Panc1 (cell line): ENCODE data around the gene KCNRG. TPM values are rescaled to one million over a fixed set of nuclear protein-coding genes. Genes with fewer than 3 reads are reported as not detected.

Experiments
- ATAC-seq: fragments of 200-7000 bp; cut with Tn5 transposase; 2 replicates; pipeline ENCODE4 v1.9.1; 2020; ENCODE audit warnings: mild to moderate bottlenecking, moderate library complexity
- BruUV-seq: library from RNA; stranded (reverse); fragments of 400-500 nt; replicated peaks from 2 replicates; lab custom pipeline; 2021; lab: Mats Ljungman, UMichigan
- CTCF ChIA-PET: fragments of 300-600 bp; sonication (Branson Sonifier 250); formaldehyde crosslinking; loops from one replicate; lab custom pipeline; 2022; ENCODE audit warnings: antibody characterized with exemption; lab: Charles Lee
- POLR2A ChIA-PET: fragments of 300-600 bp; sonication (Branson Sonifier 250); formaldehyde crosslinking; loops from one replicate; lab custom pipeline; 2022; ENCODE audit warnings: antibody characterized with exemption; lab: Charles Lee
- DNase-seq: peaks from one replicate; pipeline ENCODE4 v3.0.0-alpha.2; 2010; ENCODE audit warnings: low read depth, low spot score
- H3K27ac ChIP-seq: 2 replicates; pipeline ENCODE4 v1.5.1; 2011; ENCODE audit warnings: mild to moderate bottlenecking, low read length, inconsistent platforms
- H3K27me3 ChIP-seq: fragments of 200-500 bp; sonication (Bioruptor generic); 2 replicates; pipeline ENCODE4 v1.6.0; 2014; ENCODE audit warnings: low read length, inconsistent platforms; ENCODE audit not compliant: control insufficient read depth, insufficient read depth
- H3K36me3 ChIP-seq: fragments of 200-500 bp; sonication (Bioruptor generic); 2 replicates; pipeline ENCODE4 v1.5.1; 2014; ENCODE audit warnings: inconsistent platforms, mild to moderate bottlenecking, low read length, moderate library complexity; ENCODE audit not compliant: control insufficient read depth, insufficient read depth
- H3K4me1 ChIP-seq: 2 replicates; pipeline ENCODE4 v1.5.1; 2011; ENCODE audit warnings: inconsistent platforms, mild to moderate bottlenecking, low read length, moderate library complexity; ENCODE audit not compliant: control insufficient read depth, insufficient read depth
- H3K4me3 ChIP-seq, 2 experiments: 2 replicates each; pipeline ENCODE4 v1.5.1; 2011 to 2012; ENCODE audit warnings: low read depth in 2 of 2, low read length in 2 of 2, mild to moderate bottlenecking in 2 of 2, inconsistent platforms in 1 of 2, moderate library complexity in 1 of 2
- H3K9me3 ChIP-seq: fragments of 200-500 bp; sonication (Bioruptor generic); 2 replicates; pipeline ENCODE4 v1.5.1; 2014; ENCODE audit warnings: low read depth, mild to moderate bottlenecking, inconsistent platforms, low read length, moderate library complexity; ENCODE audit not compliant: control insufficient read depth, insufficient read depth
- POLR2AphosphoS5 ChIP-seq: IDR thresholded peaks from 2 replicates; pipeline ENCODE4 v1.6.1; 2012; ENCODE audit warnings: mild to moderate bottlenecking, low read depth, low read length, moderate library complexity
- SIN3A ChIP-seq: IDR thresholded peaks from 2 replicates; pipeline ENCODE4 v1.6.1; 2012; ENCODE audit warnings: low read depth, mild to moderate bottlenecking, low read length, moderate library complexity, borderline replicate concordance; ENCODE audit not compliant: insufficient read depth
- TCF7L2 ChIP-seq: IDR thresholded peaks from 2 replicates; pipeline ENCODE4 v1.6.1; 2011; ENCODE audit warnings: mild to moderate bottlenecking, low read depth, low read length, inconsistent platforms
- in situ Hi-C: cut with HindIII; loops from 2 replicates; pipeline ENCODE4 v1.10.0; 2016; ENCODE audit warnings: low sequenced_read_pairs, low pct_unique_long_range_greater_than_20kb
- intact Hi-C: fragments of 100-400 bp; cut with micrococcal nuclease; formaldehyde crosslinking; loops from one replicate; pipeline ENCODE4 v1.10.0; 2022; ENCODE audit not compliant: unreplicated experiment
- total RNA-seq: library from RNA; stranded (reverse); gene quantifications from one replicate; pipeline ENCODE4 v1.2.1, GENCODE V29; 2021; ENCODE audit not compliant: unreplicated experiment
- TF ChIP-seq, protein P1 (sequence below): fragments of 450-650 bp; IDR thresholded peaks from 2 replicates; pipeline ENCODE4 v1.5.1; 2017; ENCODE audit warnings: mild to moderate bottlenecking
- TF ChIP-seq, protein P2 (sequence below), 2 experiments: IDR thresholded peaks; 2 replicates each; pipeline ENCODE4 v1.6.1; 2011 to 2012; ENCODE audit warnings: low read depth in 2 of 2, control low read depth in 1 of 2, low read length in 1 of 2, mild to moderate bottlenecking in 1 of 2, moderate library complexity in 1 of 2; ENCODE audit not compliant: insufficient read depth in 1 of 2

KCNRG gene
- total RNA-seq, 1 experiment from 2014 or later: 0.31 TPM

DNA sequence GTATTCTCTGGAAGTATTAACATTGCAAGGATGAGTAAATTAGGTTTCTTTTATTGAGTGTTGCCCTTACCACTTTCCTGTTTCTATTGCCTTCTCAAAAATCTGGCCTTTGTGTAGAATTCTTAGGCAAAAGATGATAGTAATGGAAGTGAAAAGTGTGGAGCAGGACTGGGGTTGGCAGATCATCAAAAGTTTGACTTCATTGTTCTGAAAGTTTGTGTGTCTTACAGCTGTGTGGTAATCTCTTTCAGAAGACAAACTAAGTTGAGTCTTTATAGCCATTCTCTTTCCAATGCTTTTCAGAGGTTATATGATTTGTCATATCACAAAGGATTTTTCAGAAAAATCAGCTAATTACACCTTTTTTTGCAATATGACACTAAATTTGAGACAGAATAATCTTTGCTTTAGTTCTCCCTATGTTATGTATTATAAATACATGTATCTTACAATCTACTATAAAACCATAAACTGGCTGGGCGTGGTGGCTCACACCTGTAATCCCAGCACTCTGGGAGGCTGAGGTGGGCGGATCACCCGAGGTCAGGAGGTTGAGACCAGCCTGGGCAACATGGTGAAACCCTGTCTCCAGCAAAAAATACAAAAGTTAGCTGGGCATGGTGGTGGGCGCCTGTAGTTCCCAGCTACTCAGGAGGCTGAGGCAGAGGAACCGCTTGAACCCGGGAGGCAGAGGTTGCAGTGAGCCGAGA lies 8.7 kb upstream of the KCNRG start:
- BruUV-seq: TSS peak; percentile 27
- Histone ChIP-seq H3K9me3 (no peaks in the 10 kb centered on the region), H3K36me3 (peaks cover 4% of the 10 kb centered on the region), H3K27me3 (no peaks in the 10 kb centered on the region), H3K4me1 (no peaks in the 10 kb centered on the region; the same call in 1 of the 2 replicates), H3K27ac (no peak overlapping the region), H3K4me3 (no peak overlapping the region)
- in situ Hi-C loops (no loop called here), intact Hi-C loops (no loop called here)
- POLR2A ChIA-PET: no interaction called here
- CTCF ChIA-PET: no interaction called here
- no peak for TF ChIP-seq POLR2AphosphoS5
- TF ChIP-seq TCF7L2: no peak
- TF ChIP-seq SIN3A: no peak
- TF ChIP-seq, protein P1, sequence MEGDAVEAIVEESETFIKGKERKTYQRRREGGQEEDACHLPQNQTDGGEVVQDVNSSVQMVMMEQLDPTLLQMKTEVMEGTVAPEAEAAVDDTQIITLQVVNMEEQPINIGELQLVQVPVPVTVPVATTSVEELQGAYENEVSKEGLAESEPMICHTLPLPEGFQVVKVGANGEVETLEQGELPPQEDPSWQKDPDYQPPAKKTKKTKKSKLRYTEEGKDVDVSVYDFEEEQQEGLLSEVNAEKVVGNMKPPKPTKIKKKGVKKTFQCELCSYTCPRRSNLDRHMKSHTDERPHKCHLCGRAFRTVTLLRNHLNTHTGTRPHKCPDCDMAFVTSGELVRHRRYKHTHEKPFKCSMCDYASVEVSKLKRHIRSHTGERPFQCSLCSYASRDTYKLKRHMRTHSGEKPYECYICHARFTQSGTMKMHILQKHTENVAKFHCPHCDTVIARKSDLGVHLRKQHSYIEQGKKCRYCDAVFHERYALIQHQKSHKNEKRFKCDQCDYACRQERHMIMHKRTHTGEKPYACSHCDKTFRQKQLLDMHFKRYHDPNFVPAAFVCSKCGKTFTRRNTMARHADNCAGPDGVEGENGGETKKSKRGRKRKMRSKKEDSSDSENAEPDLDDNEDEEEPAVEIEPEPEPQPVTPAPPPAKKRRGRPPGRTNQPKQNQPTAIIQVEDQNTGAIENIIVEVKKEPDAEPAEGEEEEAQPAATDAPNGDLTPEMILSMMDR: no peak
- TF ChIP-seq, protein P2, sequence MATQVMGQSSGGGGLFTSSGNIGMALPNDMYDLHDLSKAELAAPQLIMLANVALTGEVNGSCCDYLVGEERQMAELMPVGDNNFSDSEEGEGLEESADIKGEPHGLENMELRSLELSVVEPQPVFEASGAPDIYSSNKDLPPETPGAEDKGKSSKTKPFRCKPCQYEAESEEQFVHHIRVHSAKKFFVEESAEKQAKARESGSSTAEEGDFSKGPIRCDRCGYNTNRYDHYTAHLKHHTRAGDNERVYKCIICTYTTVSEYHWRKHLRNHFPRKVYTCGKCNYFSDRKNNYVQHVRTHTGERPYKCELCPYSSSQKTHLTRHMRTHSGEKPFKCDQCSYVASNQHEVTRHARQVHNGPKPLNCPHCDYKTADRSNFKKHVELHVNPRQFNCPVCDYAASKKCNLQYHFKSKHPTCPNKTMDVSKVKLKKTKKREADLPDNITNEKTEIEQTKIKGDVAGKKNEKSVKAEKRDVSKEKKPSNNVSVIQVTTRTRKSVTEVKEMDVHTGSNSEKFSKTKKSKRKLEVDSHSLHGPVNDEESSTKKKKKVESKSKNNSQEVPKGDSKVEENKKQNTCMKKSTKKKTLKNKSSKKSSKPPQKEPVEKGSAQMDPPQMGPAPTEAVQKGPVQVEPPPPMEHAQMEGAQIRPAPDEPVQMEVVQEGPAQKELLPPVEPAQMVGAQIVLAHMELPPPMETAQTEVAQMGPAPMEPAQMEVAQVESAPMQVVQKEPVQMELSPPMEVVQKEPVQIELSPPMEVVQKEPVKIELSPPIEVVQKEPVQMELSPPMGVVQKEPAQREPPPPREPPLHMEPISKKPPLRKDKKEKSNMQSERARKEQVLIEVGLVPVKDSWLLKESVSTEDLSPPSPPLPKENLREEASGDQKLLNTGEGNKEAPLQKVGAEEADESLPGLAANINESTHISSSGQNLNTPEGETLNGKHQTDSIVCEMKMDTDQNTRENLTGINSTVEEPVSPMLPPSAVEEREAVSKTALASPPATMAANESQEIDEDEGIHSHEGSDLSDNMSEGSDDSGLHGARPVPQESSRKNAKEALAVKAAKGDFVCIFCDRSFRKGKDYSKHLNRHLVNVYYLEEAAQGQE (IDR thresholded peaks at IDR 0.05; ENCODE audit: insufficient read depth in 1 of 2, low read depth in 2 of 2, low read length in 1 of 2): no peak
- ATAC-seq (no peak), DNase-seq (no peak)

DNA sequence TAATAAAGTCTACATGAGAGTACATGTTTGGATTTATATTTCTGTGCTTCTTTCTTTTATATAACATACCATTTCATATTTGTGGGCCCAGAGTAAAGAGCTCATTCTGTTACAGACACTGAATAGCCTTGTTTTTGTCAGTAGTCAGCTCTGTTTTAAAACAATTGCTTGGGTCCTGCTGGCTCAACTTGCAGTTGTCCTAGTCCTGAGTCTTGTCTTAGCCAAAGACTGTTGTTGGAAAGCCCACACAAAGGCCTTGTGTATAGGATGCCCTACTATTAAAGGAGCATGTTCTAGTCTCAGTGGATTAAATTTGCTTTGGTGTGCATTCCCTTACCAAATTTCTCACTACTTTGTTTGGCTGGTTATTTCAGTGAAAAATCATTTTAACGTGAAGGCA lies 3.8 kb upstream of the KCNRG start:
- TF ChIP-seq TCF7L2 (no peak), SIN3A (no peak), POLR2AphosphoS5 (no peak)
- TF ChIP-seq, protein P1: no peak
- TF ChIP-seq, protein P2 (IDR thresholded peaks at IDR 0.05; ENCODE audit: insufficient read depth in 1 of 2, low read depth in 2 of 2, low read length in 1 of 2): no peak
- no peak overlapping the region for H3K4me3 ChIP-seq
- H3K27me3 ChIP-seq: no peaks in the 10 kb centered on the region
- intact Hi-C loops (no loop called here), in situ Hi-C loops (no loop called here)
- H3K36me3 ChIP-seq: no peaks in the 10 kb centered on the region; the same call in 1 of the 2 replicates
- H3K9me3 ChIP-seq: no peaks in the 10 kb centered on the region
- H3K4me1 ChIP-seq: peaks cover 9% of the 10 kb centered on the region
- ATAC-seq (no peak), DNase-seq (no peak)
- BruUV-seq: no TSS peak
- ChIA-PET POLR2A (no interaction called here), CTCF (interaction anchor here (0.6 kb wide), 1 partner anchor 103 kb away, joined by 4 read pairs; no protein-coding TSS in a partner anchor)
- no peak overlapping the region for H3K27ac ChIP-seq
